Measurements from ENCODE around the gene IGFBP6.

- TF ChIP-seq GATA2 (IDR thresholded peaks at IDR 0.05; ENCODE audit: low read depth, low read length): no peak
- no peak for TF ChIP-seq GATA3 (IDR thresholded peaks at IDR 0.05; ENCODE audit: low read depth, low read length)
Observed at GRCh38 chr12:53067993-53068770, 29.3 kb upstream of the IGFBP6 start.

Data from SH-SY5Y (cell line).